Mononuclear cell (primary cell): ENCODE results near the gene ZSWIM3. TPM values are rescaled to one million over a fixed set of nuclear protein-coding genes. Genes with fewer than 3 reads are reported as not detected.

Experiments used
- H3K27me3 ChIP-seq: 2 replicates; pipeline ENCODE4 v1.6.0; 2011; ENCODE audit warnings: low read length, control low read depth; ENCODE audit not compliant: insufficient read depth
- H3K4me1 ChIP-seq: 2 replicates; pipeline ENCODE4 v1.5.1; 2011; ENCODE audit warnings: mild to moderate bottlenecking, low read length, control low read depth; ENCODE audit not compliant: insufficient read depth
- H3K4me3 ChIP-seq: 2 replicates; pipeline ENCODE4 v1.5.1; 2011; ENCODE audit warnings: mild to moderate bottlenecking, low read length, moderate library complexity
- H3K9me3 ChIP-seq: 2 replicates; pipeline ENCODE4 v1.5.1; 2011; ENCODE audit warnings: low read depth, mild to moderate bottlenecking, control low read depth, low read length
- total RNA-seq: library from RNA; depleted of rRNA; stranded (reverse); fragments of >200 nt; gene quantifications from one replicate; pipeline ENCODE4 v1.2.3, GENCODE V29; 2012

Gene ZSWIM3
- total RNA-seq, 1 donor: 0.63 TPM

DNA sequence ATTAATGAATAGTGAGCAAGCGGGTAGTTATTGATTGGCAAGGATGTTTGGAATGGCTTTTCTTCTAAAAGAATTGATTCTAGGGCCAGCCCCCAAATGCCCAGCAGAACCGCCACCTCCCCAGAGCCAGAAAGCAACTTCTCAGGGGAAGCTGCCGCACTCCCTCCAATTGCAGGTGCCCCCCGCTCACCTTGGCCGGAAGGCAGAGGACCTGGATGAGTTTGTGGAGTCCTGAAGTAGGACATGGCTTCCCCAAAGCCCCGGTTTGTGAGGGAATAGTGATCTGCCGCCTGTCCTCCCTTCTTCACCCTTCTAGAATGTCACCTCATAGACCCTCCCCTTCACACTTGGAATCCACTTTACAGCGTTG is 29.9 kb downstream of the ZSWIM3 start, which contains the start of gene SPATA25:
Gene SPATA25, minus strand, starts transcription at position 277 of the 370 bp plus-strand sequence. Its CDS starts 32 bp downstream, at position 245.
- no peak within 1 kb of the TSS for H3K4me3 ChIP-seq
- H3K9me3 ChIP-seq: no peaks in the 10 kb centered on the region
- H3K27me3 ChIP-seq: no peaks in the 10 kb centered on the region
- peaks cover 41% of the 10 kb centered on the region for H3K4me1 ChIP-seq

DNA sequence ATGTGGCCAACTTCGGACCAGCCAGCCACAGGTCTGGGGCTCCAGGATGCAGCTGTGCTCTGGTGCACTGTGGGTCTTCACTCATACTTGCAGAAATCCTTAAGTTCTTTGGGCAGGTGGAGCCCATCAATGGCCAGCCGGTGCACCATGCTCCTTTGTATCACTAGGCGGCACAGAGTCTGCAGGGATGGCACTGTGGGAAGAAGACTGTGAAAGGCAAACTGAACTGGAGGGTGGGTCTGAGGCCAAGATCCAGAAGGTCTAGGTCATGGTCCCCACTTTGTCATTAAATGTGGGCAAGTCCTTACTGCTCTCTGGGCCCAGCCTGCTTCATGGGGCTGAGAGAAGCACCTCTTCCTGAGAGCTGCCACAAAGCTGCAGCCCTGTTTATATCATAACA is 31.3 kb downstream of the ZSWIM3 start:
- no peak overlapping the region for H3K4me3 ChIP-seq
- no peaks in the 10 kb centered on the region for H3K27me3 ChIP-seq
- peaks cover 52% of the 10 kb centered on the region for H3K4me1 ChIP-seq
- no peaks in the 10 kb centered on the region for H3K9me3 ChIP-seq

DNA sequence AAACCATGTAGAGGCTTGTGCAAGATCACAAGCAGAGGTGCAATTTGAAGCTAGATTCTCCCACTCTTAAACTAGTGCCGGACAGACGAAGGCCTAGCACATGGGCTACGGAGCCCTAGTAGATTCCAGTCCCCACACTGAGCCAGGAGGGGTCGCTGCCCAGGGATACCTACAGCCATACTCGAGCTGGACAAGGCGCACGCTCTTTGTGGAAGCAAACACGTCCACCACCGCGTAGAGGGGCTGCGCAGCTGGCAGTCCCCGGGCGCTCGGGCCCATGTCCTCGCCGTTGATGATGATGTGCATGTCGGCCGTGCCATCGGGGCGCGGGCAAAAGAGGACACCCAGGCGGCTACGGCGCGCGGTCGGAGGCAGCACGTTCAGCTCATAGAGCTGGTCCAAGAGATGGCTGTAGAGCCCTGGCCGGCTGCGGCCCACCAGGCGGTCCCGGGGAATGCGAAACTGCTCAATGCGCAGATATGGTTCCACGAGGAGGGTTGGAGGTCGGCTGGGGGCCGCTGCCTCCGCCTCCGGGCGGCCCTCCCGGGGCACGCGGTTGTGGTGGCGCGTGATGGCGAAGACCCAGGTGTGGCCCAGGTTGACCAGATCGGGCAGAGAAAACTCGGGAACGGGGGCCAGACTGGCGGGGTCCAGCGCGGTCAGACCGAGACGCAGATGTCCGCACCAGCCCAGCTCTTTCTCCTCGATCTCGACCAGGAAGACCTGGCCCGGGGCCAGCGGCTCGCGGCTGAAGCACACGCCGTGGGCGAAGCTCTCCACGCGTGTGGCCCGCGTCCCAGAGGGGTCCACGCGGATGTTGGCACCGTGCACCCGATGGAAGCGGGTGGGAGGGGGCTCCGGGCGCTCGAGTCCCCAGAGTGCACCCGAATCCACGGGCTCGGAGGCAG is 32.9 kb downstream of the ZSWIM3 start:
- Histone ChIP-seq H3K4me1 (peaks cover 38% of the 10 kb centered on the region), H3K4me3 (peak overlapping the region; percentile 71), H3K9me3 (no peaks in the 10 kb centered on the region), H3K27me3 (no peaks in the 10 kb centered on the region)

DNA sequence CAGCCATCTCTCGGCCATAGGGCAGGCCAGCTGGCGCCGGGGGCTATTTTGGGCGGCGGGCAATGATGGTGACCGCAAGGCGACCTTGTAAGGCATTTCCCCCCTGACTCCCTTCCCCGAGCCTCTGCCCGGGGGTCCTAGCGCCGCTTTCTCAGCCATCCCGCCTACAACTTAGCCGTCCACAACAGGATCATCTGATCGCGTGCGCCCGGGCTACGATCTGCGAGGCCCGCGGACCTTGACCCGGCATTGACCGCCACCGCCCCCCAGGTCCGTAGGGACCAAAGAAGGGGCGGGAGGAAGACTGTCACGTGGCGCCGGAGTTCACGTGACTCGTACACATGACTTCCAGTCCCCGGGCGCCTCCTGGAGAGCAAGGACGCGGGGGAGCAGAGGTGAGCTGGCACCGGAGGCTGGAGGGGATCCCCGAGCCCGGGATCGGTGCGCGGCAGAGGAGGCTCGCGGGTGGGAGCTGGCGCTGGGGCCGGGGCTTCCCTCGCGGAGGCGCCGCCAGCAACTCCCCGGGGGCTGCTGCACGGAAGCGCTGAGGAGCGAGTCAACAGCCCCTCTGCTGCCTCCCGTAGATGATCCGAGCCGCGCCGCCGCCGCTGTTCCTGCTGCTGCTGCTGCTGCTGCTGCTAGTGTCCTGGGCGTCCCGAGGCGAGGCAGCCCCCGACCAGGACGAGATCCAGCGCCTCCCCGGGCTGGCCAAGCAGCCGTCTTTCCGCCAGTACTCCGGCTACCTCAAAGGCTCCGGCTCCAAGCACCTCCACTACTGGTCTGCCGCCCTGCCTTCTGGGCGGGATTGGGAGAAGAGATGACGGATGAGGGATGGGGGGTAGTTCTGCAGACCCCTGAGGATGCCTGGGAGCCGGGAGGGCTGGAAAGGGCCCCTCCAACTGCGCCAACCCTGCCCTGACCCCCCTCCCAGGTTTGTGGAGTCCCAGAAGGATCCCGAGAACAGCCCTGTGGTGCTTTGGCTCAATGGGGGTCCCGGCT is 33.9 kb downstream of the ZSWIM3 start, which contains the start of the genes CTSA and NEURL2:
Gene CTSA, plus strand, starts transcription at position 351 of the 999 bp plus-strand sequence. Its CDS starts 234 bp downstream, at position 585.
Gene NEURL2, minus strand, starts transcription at position 224 of the 999 bp plus-strand sequence. Its CDS starts 217 bp downstream, at position 7.
- Histone ChIP-seq H3K9me3 (no peaks in the 10 kb centered on the region), H3K27me3 (no peaks in the 10 kb centered on the region), H3K4me3 (peak within 1 kb of the TSS; percentile 71), H3K4me1 (peaks cover 37% of the 10 kb centered on the region)

DNA sequence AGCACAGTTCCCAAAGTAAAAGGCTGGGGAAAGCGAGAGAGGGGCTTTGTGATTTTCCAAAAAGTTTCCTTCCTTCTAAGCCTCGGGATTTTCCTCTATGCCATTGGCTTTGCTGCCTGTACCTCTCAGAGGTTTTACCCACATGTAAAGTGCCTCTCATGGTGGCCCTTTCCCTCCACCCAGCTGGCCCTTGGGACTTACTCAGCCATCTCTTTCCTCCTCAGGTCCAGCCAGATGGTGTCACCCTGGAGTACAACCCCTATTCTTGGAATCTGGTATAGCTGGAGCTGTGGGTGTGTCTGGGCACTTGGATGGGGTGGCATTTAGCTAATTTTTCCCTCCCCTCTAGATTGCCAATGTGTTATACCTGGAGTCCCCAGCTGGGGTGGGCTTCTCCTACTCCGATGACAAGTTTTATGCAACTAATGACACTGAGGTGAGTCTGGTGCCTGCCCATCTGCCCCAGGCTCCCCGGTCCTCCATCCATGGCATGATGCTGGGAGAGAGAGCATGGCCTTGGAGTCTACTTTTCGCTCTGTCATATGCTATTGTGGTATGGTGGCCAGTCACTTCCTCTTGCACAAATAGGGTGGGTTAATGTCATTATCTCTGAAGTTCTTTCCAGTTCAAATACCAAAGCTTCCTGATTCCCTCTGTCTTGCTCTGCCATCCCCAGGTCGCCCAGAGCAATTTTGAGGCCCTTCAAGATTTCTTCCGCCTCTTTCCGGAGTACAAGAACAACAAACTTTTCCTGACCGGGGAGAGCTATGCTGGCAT is 34.8 kb downstream of the ZSWIM3 start:
- H3K4me1 ChIP-seq: peaks cover 37% of the 10 kb centered on the region
- no peaks in the 10 kb centered on the region for H3K9me3 ChIP-seq
- peak overlapping the region; percentile 71 for H3K4me3 ChIP-seq

DNA sequence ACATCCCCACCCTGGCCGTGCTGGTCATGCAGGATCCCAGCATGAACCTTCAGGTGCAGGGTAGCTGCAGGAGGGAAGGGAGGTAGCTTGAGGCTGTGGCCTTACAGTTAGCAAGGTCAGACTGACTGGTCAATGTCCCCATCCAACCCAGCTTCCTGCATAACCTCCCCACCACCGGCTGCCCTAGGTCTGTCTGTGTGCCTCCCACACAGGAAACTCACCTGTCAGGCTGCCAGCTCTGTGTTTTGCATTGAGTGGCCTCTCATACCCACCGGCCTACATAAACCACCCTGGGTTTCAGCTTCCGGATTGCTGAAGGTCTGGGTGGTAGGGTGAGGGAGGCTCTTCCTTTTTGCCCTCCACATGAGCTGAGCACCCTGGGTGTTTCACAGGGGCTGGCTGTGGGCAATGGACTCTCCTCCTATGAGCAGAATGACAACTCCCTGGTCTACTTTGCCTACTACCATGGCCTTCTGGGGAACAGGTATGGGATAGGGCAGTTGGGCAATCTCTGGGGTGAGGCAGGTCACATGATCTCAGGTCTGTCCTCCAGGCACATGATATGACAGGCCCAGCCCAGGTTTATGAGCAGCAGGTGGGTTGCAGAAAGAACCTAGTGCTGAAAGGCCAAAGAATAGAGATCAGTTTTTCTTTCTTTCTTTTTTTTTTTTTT is 35.5 kb downstream of the ZSWIM3 start:
- no peak overlapping the region for H3K4me3 ChIP-seq

More for the DNA sequence above, 34.8 kb downstream of the ZSWIM3 start:
- no peaks in the 10 kb centered on the region for H3K27me3 ChIP-seq

DNA sequence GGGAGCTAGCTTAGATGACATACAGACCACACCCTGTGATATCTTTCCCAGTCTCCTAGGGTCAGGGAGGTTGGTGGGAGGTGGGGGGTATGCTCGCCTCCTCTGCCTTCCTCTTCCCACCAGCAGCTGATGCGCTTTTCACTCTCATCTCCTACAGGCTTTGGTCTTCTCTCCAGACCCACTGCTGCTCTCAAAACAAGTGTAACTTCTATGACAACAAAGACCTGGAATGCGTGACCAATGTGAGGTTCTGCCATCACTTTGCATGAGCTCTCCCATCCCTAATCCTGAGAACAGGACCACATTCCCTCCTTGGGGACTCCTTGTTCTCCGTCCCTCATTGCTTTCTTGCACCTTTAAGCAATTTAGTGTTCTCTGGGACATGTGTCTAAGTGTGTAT is 36.4 kb downstream of the ZSWIM3 start:
- H3K4me1 ChIP-seq: peaks cover 37% of the 10 kb centered on the region
- H3K27me3 ChIP-seq: no peaks in the 10 kb centered on the region
- H3K9me3 ChIP-seq: no peaks in the 10 kb centered on the region
- no peak overlapping the region for H3K4me3 ChIP-seq

More for the DNA sequence above, 35.5 kb downstream of the ZSWIM3 start:
- Histone ChIP-seq H3K27me3 (no peaks in the 10 kb centered on the region), H3K9me3 (no peaks in the 10 kb centered on the region), H3K4me1 (peaks cover 37% of the 10 kb centered on the region)

DNA sequence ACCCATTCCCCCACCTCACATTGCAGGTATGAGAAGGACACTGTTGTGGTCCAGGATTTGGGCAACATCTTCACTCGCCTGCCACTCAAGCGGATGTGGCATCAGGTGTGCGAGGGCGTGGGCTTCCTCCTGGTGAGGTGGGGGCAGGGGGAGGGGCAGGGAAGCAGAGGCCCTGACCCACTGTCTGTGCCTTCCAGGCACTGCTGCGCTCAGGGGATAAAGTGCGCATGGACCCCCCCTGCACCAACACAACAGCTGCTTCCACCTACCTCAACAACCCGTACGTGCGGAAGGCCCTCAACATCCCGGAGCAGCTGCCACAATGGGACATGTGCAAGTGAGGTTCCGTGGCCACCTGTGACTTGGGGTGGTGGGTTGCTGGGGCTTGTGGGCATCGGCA is 37.4 kb downstream of the ZSWIM3 start:
- Histone ChIP-seq H3K4me3 (no peak overlapping the region), H3K27me3 (no peaks in the 10 kb centered on the region), H3K4me1 (peaks cover 37% of the 10 kb centered on the region), H3K9me3 (no peaks in the 10 kb centered on the region)

DNA sequence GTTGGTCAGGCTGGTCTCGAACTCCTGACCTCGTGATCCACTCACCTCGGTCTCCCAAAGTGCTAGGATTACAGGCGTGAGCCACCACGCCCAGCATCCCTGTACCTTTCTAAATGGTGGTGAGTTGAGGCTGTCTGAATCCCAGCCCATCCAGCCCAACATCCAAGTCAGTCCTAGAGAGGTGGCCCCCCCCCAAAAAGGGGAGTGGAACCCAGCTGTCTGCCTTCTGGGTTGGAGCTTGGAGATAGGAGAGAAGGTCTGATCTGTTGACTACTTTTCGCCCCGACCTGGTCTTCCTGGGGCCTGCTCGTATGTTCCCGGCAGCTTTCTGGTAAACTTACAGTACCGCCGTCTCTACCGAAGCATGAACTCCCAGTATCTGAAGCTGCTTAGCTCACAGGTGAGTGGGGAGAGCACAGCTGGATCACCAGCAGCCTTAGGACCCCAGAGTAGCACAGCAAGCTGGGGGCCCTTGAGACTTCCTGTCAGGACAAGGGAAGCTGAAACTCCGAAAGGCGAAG is 39.3 kb downstream of the ZSWIM3 start:
- no peaks in the 10 kb centered on the region for H3K9me3 ChIP-seq
- H3K27me3 ChIP-seq: no peaks in the 10 kb centered on the region
- H3K4me1 ChIP-seq: peaks cover 23% of the 10 kb centered on the region
- H3K4me3 ChIP-seq: no peak overlapping the region

DNA sequence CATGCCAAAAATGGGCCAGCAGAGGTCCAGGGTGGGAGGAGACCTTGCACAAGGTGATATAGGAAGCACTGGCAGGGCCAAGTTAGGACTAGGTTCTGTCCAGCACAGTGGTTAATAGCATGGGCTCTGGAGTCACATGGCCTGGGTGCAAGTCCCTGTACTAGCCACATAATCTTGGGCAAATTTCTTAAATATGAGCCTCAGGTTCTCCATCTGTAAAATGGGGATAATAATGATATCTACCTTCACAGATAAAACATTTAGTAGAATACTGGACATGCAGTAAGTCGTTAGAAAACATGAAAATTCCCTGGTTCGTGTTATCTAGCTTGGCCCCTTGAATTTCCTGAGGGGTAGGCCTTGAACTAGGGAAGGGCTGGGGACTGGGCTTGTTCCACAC is 39.9 kb downstream of the ZSWIM3 start:
- no peaks in the 10 kb centered on the region for H3K9me3 ChIP-seq
- H3K27me3 ChIP-seq: no peaks in the 10 kb centered on the region
- H3K4me3 ChIP-seq: no peak overlapping the region
- H3K4me1 ChIP-seq: peaks cover 17% of the 10 kb centered on the region

DNA sequence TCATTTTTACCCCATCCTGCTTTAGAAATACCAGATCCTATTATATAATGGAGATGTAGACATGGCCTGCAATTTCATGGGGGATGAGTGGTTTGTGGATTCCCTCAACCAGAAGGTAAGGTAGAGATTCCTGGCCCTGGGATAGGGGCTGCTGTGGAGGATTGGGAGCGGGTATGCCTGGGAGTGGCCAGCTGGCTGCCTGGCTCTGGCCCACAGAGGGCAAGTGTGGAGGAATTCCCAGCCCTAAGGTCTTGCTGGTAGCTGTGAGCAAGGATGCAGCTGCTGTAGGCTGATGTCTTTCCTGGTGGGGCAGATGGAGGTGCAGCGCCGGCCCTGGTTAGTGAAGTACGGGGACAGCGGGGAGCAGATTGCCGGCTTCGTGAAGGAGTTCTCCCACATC is 40.3 kb downstream of the ZSWIM3 start:
- Histone ChIP-seq H3K9me3 (no peaks in the 10 kb centered on the region), H3K4me1 (peaks cover 13% of the 10 kb centered on the region), H3K4me3 (no peak overlapping the region), H3K27me3 (no peaks in the 10 kb centered on the region)

DNA sequence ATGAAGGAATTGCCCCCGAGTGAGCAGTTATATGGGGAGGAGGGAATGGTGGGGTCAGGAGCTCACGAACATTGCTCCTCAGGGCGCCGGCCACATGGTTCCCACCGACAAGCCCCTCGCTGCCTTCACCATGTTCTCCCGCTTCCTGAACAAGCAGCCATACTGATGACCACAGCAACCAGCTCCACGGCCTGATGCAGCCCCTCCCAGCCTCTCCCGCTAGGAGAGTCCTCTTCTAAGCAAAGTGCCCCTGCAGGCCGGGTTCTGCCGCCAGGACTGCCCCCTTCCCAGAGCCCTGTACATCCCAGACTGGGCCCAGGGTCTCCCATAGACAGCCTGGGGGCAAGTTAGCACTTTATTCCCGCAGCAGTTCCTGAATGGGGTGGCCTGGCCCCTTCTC is 40.9 kb downstream of the ZSWIM3 start:
- Histone ChIP-seq H3K4me3 (no peak overlapping the region), H3K4me1 (peaks cover 7% of the 10 kb centered on the region), H3K9me3 (no peaks in the 10 kb centered on the region), H3K27me3 (no peaks in the 10 kb centered on the region)

DNA sequence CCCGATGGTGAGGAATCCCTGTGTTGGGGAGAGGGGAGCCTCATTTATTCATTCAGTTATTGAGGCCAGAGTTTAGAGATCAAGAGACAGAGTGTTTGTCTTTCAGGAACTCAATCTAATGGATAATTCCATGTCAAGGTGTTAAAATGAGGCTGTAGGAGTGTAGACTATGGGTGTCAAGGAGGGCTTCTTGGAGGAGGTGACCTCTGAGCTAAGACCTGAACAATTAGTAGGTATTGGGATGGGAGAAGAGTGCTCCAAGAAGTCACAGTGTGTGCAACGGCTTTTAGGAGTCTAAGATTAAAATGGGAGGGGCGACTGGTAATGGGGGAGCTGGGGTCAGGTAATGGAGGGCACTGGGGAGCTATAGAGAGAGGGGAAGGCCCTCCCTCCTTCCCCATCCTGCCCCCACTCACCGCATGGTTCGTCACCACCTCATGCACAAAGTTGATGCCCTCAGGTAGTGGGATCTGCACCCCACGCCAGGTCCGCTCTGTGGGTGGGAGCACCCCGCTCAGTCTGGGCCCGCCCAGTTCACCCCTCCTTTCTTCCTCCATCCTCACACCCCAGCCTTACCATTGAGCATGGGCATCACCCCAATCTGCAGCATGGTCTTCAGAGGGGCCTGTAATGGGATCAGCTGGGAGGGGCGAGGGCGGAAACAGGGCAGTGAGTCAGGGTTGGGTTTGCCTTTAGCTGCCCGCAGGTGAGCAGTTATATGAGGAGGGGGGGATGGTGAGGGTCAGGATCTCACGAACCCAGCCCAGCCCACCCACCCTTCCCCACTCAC is 41.8 kb downstream of the ZSWIM3 start:
- Histone ChIP-seq H3K9me3 (no peaks in the 10 kb centered on the region), H3K4me3 (no peak overlapping the region), H3K4me1 (no peaks in the 10 kb centered on the region), H3K27me3 (no peaks in the 10 kb centered on the region)
